Parathyroid adenoma (tissue), 2 donors: ENCODE data around the gene IZUMO1.

Experiments
- H2AFZ ChIP-seq: fragments of 300-600 bp; sonication (generic); one replicate; pipeline ENCODE4 v1.7.0; 2017; ENCODE audit warnings: antibody characterized with exemption, mild to moderate bottlenecking
- H3K27ac ChIP-seq: fragments of 300-600 bp; sonication (generic); one replicate; pipeline ENCODE4 v1.7.0; 2017
- H3K27me3 ChIP-seq: fragments of 300-600 bp; sonication (generic); one replicate; pipeline ENCODE4 v1.7.0; 2017; ENCODE audit warnings: low read length; ENCODE audit not compliant: control insufficient read depth, insufficient read depth
- H3K36me3 ChIP-seq: fragments of 300-600 bp; sonication (generic); one replicate; pipeline ENCODE4 v1.7.0; 2017; ENCODE audit warnings: low read length; ENCODE audit not compliant: control insufficient read depth, insufficient read depth
- H3K4me1 ChIP-seq: fragments of 300-600 bp; sonication (generic); one replicate; pipeline ENCODE4 v1.7.0; 2017; ENCODE audit warnings: control low read depth
- H3K4me2 ChIP-seq: fragments of 300-600 bp; sonication (generic); one replicate; pipeline ENCODE4 v1.7.0; 2017; ENCODE audit warnings: low read length
- H3K4me3 ChIP-seq: fragments of 300-600 bp; sonication (generic); one replicate; pipeline ENCODE4 v1.7.0; 2017; ENCODE audit warnings: low read depth, low read length
- H3K79me2 ChIP-seq: fragments of 300-600 bp; sonication (generic); one replicate; pipeline ENCODE4 v1.7.0; 2017; ENCODE audit warnings: control low read depth
- H3K9ac ChIP-seq: fragments of 300-600 bp; sonication (generic); one replicate; pipeline ENCODE4 v1.7.0; 2017; ENCODE audit warnings: mild to moderate bottlenecking
- H3K9me3 ChIP-seq: fragments of 300-600 bp; sonication (generic); one replicate; pipeline ENCODE4 v1.7.0; 2017; ENCODE audit warnings: low read length; ENCODE audit not compliant: control insufficient read depth
- TF ChIP-seq, protein P1 (sequence below): fragments of 300-600 bp; sonication (generic); IDR thresholded peaks from one replicate; pipeline ENCODE4 v1.7.0; 2017; ENCODE audit warnings: antibody characterized with exemption, mild to moderate bottlenecking
- donor health status: primary hyperparathyroidism.

IZUMO1 gene

DNA sequence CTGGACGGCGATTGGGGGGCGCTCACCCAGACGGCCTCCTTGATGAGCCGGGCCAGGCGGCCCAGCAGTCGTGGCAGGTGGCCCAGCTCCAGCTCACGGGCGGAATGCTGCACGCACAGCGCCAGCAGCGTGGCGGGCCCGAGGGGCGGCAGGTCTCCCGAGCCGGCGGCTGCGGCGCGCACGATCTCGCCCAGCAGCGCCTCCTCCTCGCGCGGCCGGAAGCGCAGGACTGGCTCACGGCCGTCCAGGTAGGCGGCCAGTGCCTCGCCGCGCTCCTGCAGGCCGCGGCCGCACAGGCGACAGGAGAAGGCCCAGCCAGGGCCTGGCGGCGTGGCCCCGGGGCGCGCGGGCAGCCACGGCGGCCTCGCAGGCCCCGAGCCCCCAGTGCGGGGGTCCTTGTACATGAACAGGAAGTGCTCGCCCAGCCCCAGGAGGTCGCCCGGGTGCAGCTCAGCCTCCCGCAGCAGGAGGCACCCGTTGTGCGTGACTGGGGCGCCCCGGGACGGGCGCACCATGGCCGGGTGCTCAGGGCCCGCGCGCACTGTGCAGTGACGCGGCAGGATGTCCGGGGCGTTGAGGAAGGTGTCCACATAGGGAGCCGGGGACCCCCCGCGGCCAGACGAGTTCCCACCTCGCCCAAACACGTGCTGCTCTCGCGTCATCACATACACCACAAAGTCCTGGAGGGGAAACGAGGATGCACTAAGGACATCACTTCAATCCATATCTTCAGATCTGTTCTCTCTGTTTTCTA is 17.6 kb downstream of the IZUMO1 start:
- TF ChIP-seq, protein P1, sequence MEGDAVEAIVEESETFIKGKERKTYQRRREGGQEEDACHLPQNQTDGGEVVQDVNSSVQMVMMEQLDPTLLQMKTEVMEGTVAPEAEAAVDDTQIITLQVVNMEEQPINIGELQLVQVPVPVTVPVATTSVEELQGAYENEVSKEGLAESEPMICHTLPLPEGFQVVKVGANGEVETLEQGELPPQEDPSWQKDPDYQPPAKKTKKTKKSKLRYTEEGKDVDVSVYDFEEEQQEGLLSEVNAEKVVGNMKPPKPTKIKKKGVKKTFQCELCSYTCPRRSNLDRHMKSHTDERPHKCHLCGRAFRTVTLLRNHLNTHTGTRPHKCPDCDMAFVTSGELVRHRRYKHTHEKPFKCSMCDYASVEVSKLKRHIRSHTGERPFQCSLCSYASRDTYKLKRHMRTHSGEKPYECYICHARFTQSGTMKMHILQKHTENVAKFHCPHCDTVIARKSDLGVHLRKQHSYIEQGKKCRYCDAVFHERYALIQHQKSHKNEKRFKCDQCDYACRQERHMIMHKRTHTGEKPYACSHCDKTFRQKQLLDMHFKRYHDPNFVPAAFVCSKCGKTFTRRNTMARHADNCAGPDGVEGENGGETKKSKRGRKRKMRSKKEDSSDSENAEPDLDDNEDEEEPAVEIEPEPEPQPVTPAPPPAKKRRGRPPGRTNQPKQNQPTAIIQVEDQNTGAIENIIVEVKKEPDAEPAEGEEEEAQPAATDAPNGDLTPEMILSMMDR: no peak
- Histone ChIP-seq H3K4me3 (no peak overlapping the region), H3K4me2 (no peak overlapping the region), H3K9me3 (no peaks in the 10 kb centered on the region), H2AFZ (no peak overlapping the region), H3K27me3 (no peaks in the 10 kb centered on the region), H3K4me1 (no peaks in the 10 kb centered on the region), H3K36me3 (no peaks in the 10 kb centered on the region), H3K9ac (no peak overlapping the region), H3K79me2 (no peaks in the 10 kb centered on the region), H3K27ac (no peak overlapping the region)

DNA sequence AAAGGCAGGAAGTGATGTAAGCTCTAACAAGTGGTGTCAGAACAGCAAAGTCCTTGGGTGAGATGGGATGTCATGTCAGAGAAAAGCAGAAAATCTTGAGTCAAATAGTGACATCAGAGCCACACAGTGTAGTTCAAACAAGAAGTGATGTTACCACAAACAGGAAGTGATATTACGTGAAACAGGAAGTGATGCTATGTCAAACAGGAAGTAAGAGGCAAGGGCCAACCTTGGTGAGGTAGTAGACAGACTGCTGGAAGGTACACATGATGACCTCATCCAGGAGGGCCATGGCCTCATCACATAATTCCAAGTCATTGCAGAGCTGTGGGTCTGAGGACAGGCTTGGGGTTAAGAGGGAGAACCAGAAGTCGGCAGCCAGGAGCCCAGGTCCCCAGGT is 20.2 kb downstream of the IZUMO1 start:
- TF ChIP-seq, protein P1: no peak
- peak overlapping the region; percentile 77 for H3K27ac ChIP-seq
- H3K4me3 ChIP-seq: no peak overlapping the region

DNA sequence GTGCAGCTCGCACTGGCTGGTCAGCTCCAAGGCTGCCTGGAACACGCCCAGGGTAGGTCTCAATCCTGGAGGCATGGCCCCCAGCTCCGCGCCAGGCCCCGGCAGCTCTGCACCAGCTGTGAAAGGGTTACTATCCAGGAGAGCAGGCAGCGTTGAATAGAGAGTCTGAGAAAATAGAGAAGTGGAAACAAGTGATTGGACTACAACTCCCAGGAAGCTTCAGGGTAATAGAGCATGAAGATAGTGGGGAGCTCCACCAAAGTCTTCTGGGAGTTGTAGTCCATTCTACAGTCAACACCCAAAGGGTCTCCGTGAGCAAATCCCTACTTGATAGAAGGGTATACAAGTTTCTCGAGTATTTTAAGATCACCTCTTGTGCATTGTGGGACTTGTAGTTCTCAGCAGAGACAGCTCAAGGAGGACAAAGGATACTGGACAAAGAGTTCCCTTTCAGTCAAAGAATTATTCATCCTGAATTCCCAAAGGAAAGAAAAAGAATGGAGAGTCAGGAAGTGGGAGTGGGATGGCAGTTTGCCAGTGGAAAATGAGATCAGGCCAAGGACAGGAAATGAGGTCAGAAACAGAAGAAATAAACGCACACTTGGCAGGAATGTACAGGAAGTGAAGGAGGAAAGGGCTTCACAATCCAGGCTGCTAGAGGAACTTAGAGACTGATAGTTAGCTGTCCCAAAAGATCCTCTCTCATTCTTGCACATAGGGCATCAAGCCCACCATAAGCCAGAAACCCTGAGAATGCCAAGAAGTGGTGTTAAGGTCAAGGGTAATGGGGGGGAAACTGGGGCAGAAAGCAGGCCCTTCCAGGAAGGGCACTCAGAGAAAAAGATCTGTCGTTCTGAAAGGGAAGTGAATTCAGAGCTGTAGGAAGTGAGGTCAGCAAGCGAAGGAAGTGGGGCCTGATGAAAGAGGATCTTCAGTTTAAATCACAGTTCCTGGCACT is 21.6 kb downstream of the IZUMO1 start:
- TF ChIP-seq, protein P1: no peak
- Histone ChIP-seq H3K4me1 (no peaks in the 10 kb centered on the region), H3K9ac (no peak overlapping the region), H3K4me2 (peak overlapping the region; percentile 4), H3K79me2 (no peaks in the 10 kb centered on the region), H3K27me3 (no peaks in the 10 kb centered on the region), H2AFZ (peak overlapping the region; percentile 47), H3K27ac (peak overlapping the region; percentile 77), H3K36me3 (no peaks in the 10 kb centered on the region), H3K4me3 (no peak overlapping the region), H3K9me3 (no peaks in the 10 kb centered on the region)

More for the DNA sequence above, 20.2 kb downstream of the IZUMO1 start:
- Histone ChIP-seq H3K4me1 (no peaks in the 10 kb centered on the region), H3K36me3 (no peaks in the 10 kb centered on the region), H2AFZ (no peak overlapping the region), H3K27me3 (no peaks in the 10 kb centered on the region), H3K9ac (no peak overlapping the region), H3K79me2 (no peaks in the 10 kb centered on the region), H3K9me3 (no peaks in the 10 kb centered on the region), H3K4me2 (no peak overlapping the region)

DNA sequence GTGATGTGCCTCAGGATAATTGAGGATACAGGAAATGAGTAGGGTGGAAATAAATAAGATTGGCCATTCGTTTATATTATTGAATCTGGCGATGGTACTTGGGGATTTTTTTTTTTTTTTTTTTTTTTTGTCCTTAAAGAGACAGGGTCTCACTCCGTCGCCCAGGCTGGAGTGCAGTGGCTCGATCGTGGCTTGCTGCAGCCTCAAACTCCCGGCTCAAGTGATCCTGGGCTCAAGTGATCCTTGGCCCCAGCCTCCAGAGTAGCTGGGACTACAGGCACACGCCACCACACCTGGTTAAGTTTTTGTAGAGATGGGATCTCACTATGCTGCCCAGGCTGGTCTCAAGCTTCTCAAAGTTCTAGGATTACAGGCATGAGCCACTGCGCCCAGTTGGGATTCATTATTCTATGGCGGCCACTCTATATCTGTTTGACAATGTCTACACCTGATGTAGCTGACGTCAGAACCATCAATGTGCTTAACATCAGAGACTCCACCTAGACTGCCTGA is 24.5 kb downstream of the IZUMO1 start:
- H3K4me1 ChIP-seq: no peaks in the 10 kb centered on the region
- no peaks in the 10 kb centered on the region for H3K9me3 ChIP-seq
- H3K4me2 ChIP-seq: no peak overlapping the region
- H3K27ac ChIP-seq: no peak overlapping the region
- TF ChIP-seq, protein P1: no peak
- no peaks in the 10 kb centered on the region for H3K79me2 ChIP-seq
- H2AFZ ChIP-seq: no peak overlapping the region
- H3K36me3 ChIP-seq: no peaks in the 10 kb centered on the region
- H3K27me3 ChIP-seq: no peaks in the 10 kb centered on the region
- H3K9ac ChIP-seq: no peak overlapping the region
- H3K4me3 ChIP-seq: no peak overlapping the region
